Measurements from ENCODE around the gene IGFBP1. TPM values are rescaled to one million over a fixed set of nuclear protein-coding genes. Genes with fewer than 3 reads are reported as not detected.

IGFBP1 gene
- polyA plus RNA-seq, 1 experiment, result not detected

DNA sequence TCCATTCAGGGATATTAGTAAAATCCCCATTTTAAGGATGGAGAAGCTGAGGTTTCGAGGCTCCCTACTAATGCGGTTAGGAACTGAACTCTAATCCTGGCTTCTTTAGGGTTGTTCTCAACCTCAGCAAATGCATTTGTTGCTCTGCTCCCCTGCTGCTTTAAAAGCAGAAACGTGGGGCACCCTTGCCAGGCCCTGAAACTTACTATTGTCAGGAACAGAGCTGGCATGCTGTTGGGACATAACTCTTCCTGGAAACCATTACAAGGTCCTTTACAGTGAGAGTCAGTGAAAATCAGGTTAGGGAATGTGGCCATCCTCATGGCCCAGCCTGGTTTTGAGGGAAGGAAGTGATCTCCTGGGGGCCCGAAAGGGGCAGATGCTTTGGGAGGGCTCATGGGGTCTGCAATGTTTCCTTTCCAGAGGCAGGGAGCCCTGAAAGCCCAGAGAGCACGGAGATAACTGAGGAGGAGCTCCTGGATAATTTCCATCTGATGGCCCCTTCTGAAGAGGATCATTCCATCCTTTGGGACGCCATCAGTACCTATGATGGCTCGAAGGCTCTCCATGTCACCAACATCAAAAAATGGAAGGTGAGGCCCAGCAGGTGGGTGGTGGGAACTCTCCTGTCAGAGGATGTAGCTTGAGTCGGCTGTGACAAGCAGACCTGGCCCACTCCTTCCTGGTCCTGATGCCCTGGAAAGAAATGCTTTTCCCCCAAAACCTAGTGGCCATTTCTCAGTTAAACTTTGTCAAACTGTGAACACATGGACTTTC is 2.0 kb downstream of the IGFBP1 start:
- peaks cover 3% of the 10 kb centered on the region for H3K27me3 ChIP-seq (ENCODE audit: control insufficient read depth, insufficient read depth, low read length)
- H3K4me3 ChIP-seq (ENCODE audit: low read depth, low read length), result no peak overlapping the region
- POLR2A ChIA-PET, result no interaction called here
- TF ChIP-seq, protein P1, sequence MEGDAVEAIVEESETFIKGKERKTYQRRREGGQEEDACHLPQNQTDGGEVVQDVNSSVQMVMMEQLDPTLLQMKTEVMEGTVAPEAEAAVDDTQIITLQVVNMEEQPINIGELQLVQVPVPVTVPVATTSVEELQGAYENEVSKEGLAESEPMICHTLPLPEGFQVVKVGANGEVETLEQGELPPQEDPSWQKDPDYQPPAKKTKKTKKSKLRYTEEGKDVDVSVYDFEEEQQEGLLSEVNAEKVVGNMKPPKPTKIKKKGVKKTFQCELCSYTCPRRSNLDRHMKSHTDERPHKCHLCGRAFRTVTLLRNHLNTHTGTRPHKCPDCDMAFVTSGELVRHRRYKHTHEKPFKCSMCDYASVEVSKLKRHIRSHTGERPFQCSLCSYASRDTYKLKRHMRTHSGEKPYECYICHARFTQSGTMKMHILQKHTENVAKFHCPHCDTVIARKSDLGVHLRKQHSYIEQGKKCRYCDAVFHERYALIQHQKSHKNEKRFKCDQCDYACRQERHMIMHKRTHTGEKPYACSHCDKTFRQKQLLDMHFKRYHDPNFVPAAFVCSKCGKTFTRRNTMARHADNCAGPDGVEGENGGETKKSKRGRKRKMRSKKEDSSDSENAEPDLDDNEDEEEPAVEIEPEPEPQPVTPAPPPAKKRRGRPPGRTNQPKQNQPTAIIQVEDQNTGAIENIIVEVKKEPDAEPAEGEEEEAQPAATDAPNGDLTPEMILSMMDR (IDR thresholded peaks at IDR 0.05; ENCODE audit: insufficient read depth, low read depth, low read length), result no peak
- CTCF ChIA-PET, result interaction anchor here (0.6 to 5.2 kb wide), 14 partner anchors 8 to 1364 kb away, joined by 3 to 46 read pairs (median 4); partner anchors contain the start of gene IGFBP3
- H3K36me3 ChIP-seq (ENCODE audit: control insufficient read depth, insufficient read depth, low read length), result no peaks in the 10 kb centered on the region
- no peak for DNase-seq (ENCODE audit: low read depth)

DNA sequence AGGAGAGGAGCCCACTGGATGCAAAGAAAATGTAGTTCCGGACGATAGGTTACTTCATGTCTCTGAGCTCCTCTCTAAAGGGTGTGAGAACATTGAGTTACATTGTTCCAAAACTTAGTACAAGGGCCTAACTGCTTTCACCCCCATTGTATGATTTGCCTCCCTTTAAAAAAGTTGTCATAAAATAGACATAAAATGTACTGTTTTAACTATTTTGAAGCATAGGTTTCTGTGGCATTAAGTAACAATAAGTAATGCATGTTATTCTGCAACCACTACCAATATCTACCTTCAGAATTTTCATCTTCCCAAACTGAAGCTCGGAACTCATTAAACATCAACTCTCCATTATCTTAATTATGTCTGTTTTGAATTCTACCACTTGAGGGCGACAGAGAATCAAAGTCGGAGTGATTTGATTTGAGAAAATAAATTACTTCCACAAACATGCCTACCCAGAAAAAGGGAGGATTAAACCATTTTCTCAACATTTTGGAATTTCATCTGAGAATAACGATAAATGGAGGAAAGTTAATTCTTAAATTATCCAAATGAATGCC is 2.7 kb downstream of the IGFBP1 start:
- H3K36me3 ChIP-seq (ENCODE audit: control insufficient read depth, insufficient read depth, low read length), result no peaks in the 10 kb centered on the region
- CTCF ChIA-PET, result interaction anchor here (0.6 to 5.2 kb wide), 13 partner anchors 9 to 1363 kb away, joined by 3 to 46 read pairs (median 5); partner anchors contain the start of gene IGFBP3
- H3K4me3 ChIP-seq (ENCODE audit: low read depth, low read length), result no peak overlapping the region
- H3K27me3 ChIP-seq (ENCODE audit: control insufficient read depth, insufficient read depth, low read length), result peaks cover 3% of the 10 kb centered on the region
- no peak for DNase-seq (ENCODE audit: low read depth)
- TF ChIP-seq, protein P1 (IDR thresholded peaks at IDR 0.05; ENCODE audit: insufficient read depth, low read depth, low read length), result peak; percentile 53
- POLR2A ChIA-PET, result no interaction called here

DNA sequence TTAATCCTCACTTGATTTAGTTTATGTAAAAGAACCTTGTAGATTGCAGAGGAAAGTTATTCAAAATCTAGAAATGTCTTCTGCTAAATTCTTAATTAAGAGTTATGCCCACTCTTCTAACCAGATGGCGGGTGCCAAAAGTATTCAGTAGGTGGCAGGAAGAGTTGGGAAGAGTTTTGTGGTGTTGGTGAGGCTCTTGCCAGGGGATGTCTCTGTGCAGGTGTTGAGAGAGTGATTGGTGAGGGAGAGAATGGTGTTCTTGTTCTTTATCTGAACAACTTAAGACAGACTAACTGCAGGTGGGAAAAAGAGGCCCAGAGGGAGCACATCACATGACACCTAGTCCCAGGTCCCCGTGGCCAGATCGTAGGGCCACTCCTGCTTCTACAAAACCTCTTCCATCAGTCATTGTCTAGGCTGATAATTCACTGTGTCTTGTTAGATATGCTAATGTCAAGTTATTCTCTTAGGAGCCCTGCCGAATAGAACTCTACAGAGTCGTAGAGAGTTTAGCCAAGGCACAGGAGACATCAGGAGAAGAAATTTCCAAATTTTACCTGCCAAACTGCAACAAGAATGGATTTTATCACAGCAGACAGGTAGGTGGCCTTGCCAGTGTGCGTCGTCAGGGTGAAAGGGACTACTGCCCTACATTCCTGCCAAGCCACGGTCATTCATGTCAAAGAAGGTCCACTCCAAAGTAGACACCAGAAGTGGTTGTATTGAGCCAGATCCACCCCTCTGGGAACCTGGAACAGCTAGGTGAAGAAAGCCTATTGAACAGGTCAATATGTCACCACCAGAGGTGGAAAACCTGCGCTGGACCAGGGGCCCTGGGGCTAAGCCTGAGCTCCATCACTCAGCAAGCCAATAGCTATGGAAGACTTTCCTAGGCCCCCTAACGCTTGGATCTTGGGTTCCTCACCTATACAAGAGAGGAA is 3.4 kb downstream of the IGFBP1 start:
- no peaks in the 10 kb centered on the region for H3K36me3 ChIP-seq (ENCODE audit: control insufficient read depth, insufficient read depth, low read length)
- ChIA-PET POLR2A (no interaction called here), CTCF (interaction anchor here (0.7 to 5.2 kb wide), 19 partner anchors 9 to 1363 kb away, joined by 3 to 46 read pairs (median 5); partner anchors contain the start of gene IGFBP3)
- DNase-seq (ENCODE audit: low read depth), result no peak
- TF ChIP-seq, protein P1 (IDR thresholded peaks at IDR 0.05; ENCODE audit: insufficient read depth, low read depth, low read length), result no peak
- peaks cover 3% of the 10 kb centered on the region for H3K27me3 ChIP-seq (ENCODE audit: control insufficient read depth, insufficient read depth, low read length)
- no peak overlapping the region for H3K4me3 ChIP-seq (ENCODE audit: low read depth, low read length)

DNA sequence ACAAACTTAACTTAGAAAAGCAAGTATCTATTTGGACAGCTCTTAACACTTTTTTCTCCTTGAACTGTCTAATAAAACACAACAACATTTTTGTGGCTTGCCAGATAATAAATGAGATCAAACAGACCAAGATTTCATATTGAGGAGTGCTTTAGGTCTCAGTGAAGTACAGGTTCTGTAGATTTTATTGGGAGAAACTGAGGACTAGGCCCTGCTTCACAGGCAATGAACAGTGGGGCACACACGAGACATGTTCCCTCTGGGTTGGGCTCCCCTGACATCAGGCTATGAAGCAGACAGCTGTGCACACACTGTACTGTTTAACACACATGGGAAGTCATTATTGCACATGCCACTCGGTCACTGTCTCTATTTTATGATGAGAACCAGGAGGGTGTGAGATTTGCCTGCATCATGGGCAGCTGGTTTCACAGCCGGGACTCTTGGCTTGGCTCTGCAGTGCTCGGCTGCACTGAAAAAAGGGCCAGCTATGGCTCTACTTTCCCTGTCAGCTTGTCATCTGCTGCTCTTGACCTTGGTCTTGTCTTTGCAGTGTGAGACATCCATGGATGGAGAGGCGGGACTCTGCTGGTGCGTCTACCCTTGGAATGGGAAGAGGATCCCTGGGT is 4.2 kb downstream of the IGFBP1 start:
- CTCF ChIA-PET, result interaction anchor here (0.7 to 3.9 kb wide), 9 partner anchors 11 to 1362 kb away, joined by 3 to 20 read pairs (median 4); partner anchors contain the start of gene IGFBP3
- POLR2A ChIA-PET, result no interaction called here
- DNase-seq (ENCODE audit: low read depth), result no peak

More for the DNA sequence above, 4.2 kb downstream of the IGFBP1 start:
- H3K27me3 ChIP-seq (ENCODE audit: control insufficient read depth, insufficient read depth, low read length), result peaks cover 3% of the 10 kb centered on the region
- no peaks in the 10 kb centered on the region for H3K36me3 ChIP-seq (ENCODE audit: control insufficient read depth, insufficient read depth, low read length)
- no peak overlapping the region for H3K4me3 ChIP-seq (ENCODE audit: low read depth, low read length)
- TF ChIP-seq, protein P1 (IDR thresholded peaks at IDR 0.05; ENCODE audit: insufficient read depth, low read depth, low read length), result no peak
